Measurements from ENCODE around the gene LRP11.

The LRP11 gene

DNA sequence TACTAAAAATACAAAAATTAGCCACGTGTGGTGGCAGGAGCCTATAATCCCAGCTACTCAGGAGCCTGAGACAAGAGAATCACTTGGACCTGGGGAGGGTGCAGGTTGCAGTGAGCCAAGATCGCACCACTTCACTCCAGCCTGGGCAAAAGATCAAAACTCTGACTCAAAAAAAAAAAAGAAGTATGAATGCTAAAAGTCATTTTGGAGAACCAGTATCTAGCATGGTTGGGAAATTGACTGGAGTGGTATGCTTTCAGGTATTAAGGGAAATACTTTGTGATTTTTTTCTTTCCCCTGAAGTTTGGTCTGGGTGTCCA, 84.6 kb downstream of the LRP11 start:
- Histone ChIP-seq H3K36me3 (ENCODE audit: insufficient read depth, low read length) (peaks cover 73% of the 10 kb centered on the region), H3K4me1 (ENCODE audit: insufficient read depth, low read length, severe bottlenecking) (no peaks in the 10 kb centered on the region), H3K27me3 (ENCODE audit: insufficient read depth, low read length) (no peaks in the 10 kb centered on the region), H3K4me3 (ENCODE audit: low read depth, low read length, poor library complexity, severe bottlenecking) (no peak overlapping the region), H3K27ac (ENCODE audit: low read depth, low read length, poor library complexity, severe bottlenecking) (no peak overlapping the region), H3K4me2 (ENCODE audit: low read length) (no peak overlapping the region), H3K79me2 (ENCODE audit: insufficient read depth, low read length) (no peaks in the 10 kb centered on the region), H2AFZ (ENCODE audit: low read length) (no peak overlapping the region), H3K9me3 (ENCODE audit: low read length) (no peaks in the 10 kb centered on the region), H3F3A (ENCODE audit: insufficient read depth, low read length) (no peaks in the 10 kb centered on the region), H3K9me2 (ENCODE audit: low read depth, low read length) (no peaks in the 10 kb centered on the region), H3K9ac (ENCODE audit: low read length) (no peak overlapping the region), H4K20me1 (ENCODE audit: insufficient read depth, low read length) (no peaks in the 10 kb centered on the region)
- TF ChIP-seq, protein P1, sequence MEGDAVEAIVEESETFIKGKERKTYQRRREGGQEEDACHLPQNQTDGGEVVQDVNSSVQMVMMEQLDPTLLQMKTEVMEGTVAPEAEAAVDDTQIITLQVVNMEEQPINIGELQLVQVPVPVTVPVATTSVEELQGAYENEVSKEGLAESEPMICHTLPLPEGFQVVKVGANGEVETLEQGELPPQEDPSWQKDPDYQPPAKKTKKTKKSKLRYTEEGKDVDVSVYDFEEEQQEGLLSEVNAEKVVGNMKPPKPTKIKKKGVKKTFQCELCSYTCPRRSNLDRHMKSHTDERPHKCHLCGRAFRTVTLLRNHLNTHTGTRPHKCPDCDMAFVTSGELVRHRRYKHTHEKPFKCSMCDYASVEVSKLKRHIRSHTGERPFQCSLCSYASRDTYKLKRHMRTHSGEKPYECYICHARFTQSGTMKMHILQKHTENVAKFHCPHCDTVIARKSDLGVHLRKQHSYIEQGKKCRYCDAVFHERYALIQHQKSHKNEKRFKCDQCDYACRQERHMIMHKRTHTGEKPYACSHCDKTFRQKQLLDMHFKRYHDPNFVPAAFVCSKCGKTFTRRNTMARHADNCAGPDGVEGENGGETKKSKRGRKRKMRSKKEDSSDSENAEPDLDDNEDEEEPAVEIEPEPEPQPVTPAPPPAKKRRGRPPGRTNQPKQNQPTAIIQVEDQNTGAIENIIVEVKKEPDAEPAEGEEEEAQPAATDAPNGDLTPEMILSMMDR (IDR thresholded peaks at IDR 0.05; ENCODE audit: low read length): no peak
- TF ChIP-seq EZH2 (IDR thresholded peaks at IDR 0.05; ENCODE audit: borderline replicate concordance, low read length): no peak

- Histone ChIP-seq H3F3A (ENCODE audit: insufficient read depth, low read length) (no peaks in the 10 kb centered on the region), H3K4me1 (ENCODE audit: insufficient read depth, low read length, severe bottlenecking) (no peaks in the 10 kb centered on the region), H3K79me2 (ENCODE audit: insufficient read depth, low read length) (no peaks in the 10 kb centered on the region), H2AFZ (ENCODE audit: low read length) (no peak overlapping the region), H3K36me3 (ENCODE audit: insufficient read depth, low read length) (peaks cover 76% of the 10 kb centered on the region), H3K27me3 (ENCODE audit: insufficient read depth, low read length) (no peaks in the 10 kb centered on the region), H3K9me3 (ENCODE audit: low read length) (no peaks in the 10 kb centered on the region), H3K9ac (ENCODE audit: low read length) (no peak overlapping the region), H4K20me1 (ENCODE audit: insufficient read depth, low read length) (no peaks in the 10 kb centered on the region), H3K27ac (ENCODE audit: low read depth, low read length, poor library complexity, severe bottlenecking) (no peak overlapping the region), H3K4me2 (ENCODE audit: low read length) (no peak overlapping the region), H3K4me3 (ENCODE audit: low read depth, low read length, poor library complexity, severe bottlenecking) (no peak overlapping the region), H3K9me2 (ENCODE audit: low read depth, low read length) (no peaks in the 10 kb centered on the region)
- TF ChIP-seq, protein P1 (IDR thresholded peaks at IDR 0.05; ENCODE audit: low read length): no peak
- no peak for TF ChIP-seq EZH2 (IDR thresholded peaks at IDR 0.05; ENCODE audit: borderline replicate concordance, low read length)
These were observed 86.5 kb downstream of the LRP11 start for GRCh38 chr6:149777624-149778023.

DNA sequence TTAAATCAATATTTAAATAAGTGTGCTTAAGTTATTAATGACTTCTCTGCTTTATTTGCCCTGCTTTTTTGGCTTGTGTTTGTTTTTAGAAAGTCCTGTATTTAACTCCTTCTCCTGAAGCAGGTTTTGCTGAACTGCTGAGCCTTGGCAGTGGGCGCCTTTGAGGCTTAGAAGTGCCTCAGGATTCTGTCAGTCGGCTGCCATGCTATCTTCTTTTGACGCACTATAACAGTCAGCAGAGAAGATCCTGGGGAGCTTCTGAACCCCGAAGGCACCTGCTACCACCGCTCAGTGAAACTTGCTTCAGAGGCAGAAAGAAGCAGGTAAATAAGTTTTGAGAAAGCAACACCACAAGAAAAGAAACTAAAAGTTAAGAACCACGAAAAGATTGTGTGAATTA, 92.2 kb downstream of the LRP11 start:
- H3K79me2 ChIP-seq (ENCODE audit: insufficient read depth, low read length): peaks cover 16% of the 10 kb centered on the region
- no peak overlapping the region for H2AFZ ChIP-seq (ENCODE audit: low read length)
- no peaks in the 10 kb centered on the region for H3F3A ChIP-seq (ENCODE audit: insufficient read depth, low read length)
- no peaks in the 10 kb centered on the region for H3K9me2 ChIP-seq (ENCODE audit: low read depth, low read length)
- H3K4me3 ChIP-seq (ENCODE audit: low read depth, low read length, poor library complexity, severe bottlenecking): no peak overlapping the region
- no peaks in the 10 kb centered on the region for H3K4me1 ChIP-seq (ENCODE audit: insufficient read depth, low read length, severe bottlenecking)
- no peak overlapping the region for H3K27ac ChIP-seq (ENCODE audit: low read depth, low read length, poor library complexity, severe bottlenecking)
- H3K27me3 ChIP-seq (ENCODE audit: insufficient read depth, low read length): no peaks in the 10 kb centered on the region
- H3K9me3 ChIP-seq (ENCODE audit: low read length): no peaks in the 10 kb centered on the region
- no peaks in the 10 kb centered on the region for H4K20me1 ChIP-seq (ENCODE audit: insufficient read depth, low read length)
- peaks cover 74% of the 10 kb centered on the region for H3K36me3 ChIP-seq (ENCODE audit: insufficient read depth, low read length)
- H3K9ac ChIP-seq (ENCODE audit: low read length): no peak overlapping the region
- no peak overlapping the region for H3K4me2 ChIP-seq (ENCODE audit: low read length)
- TF ChIP-seq, protein P1 (IDR thresholded peaks at IDR 0.05; ENCODE audit: low read length): no peak
- TF ChIP-seq EZH2 (IDR thresholded peaks at IDR 0.05; ENCODE audit: borderline replicate concordance, low read length): no peak

Measured in OCI-LY1 (cell line).